GM12878 (cell line): ENCODE measurements around the gene TAS2R16. TPM values are rescaled to one million over a fixed set of nuclear protein-coding genes. Genes with fewer than 3 reads are reported as not detected.

Experiments used
- ATAC-seq: fragments of 200-7000 bp; cut with Tn5 transposase; 3 replicates; pipeline ENCODE4 v1.9.1; 2020; ENCODE audit warnings: mild to moderate bottlenecking, moderate library complexity
- BruUV-seq: library from RNA; stranded (reverse); fragments of 400-500 nt; replicated peaks from 2 replicates; lab custom pipeline; 2021; lab: Mats Ljungman, UMichigan
- CTCF ChIA-PET: fragments of 300-600 bp; sonication (Branson Sonifier 250); formaldehyde crosslinking; extraction: SDS; loops from one replicate; lab custom pipeline; 2021; ENCODE audit warnings: inconsistent platforms; lab: Yijun Ruan, JAX
- POLR2A ChIA-PET: fragments of 350-600 bp; formaldehyde crosslinking; extraction: SDS; loops from one replicate; lab custom pipeline; 2021; ENCODE audit warnings: inconsistent platforms; lab: Charles Lee
- RAD21 ChIA-PET: fragments of 300-600 bp; sonication (Branson Sonifier 250); formaldehyde crosslinking; loops from one replicate; lab custom pipeline; 2023; ENCODE audit warnings: antibody characterized with exemption; ENCODE audit not compliant: unreplicated experiment; lab: Charles Lee
- SMC1A ChIA-PET: fragments of 300-600 bp; sonication (Branson Sonifier 250); formaldehyde crosslinking; loops from one replicate; lab custom pipeline; 2023; ENCODE audit not compliant: unreplicated experiment, uncharacterized antibody; lab: Charles Lee
- DNase-seq: peaks from one replicate; pipeline ENCODE4 v3.0.0-alpha.2; 2011; ENCODE audit warnings: low read depth, low spot score
- FAIRE-seq: peaks from 3 replicates; lab custom pipeline; 2011; peaks lifted over from hg19 to GRCh38; lab: Jason Lieb, UNC
- H2AFZ ChIP-seq: 2 replicates; pipeline ENCODE4 v1.6.0; 2011; ENCODE audit warnings: low read depth, low read length, control low read depth; ENCODE audit not compliant: control insufficient read depth
- H3K27ac ChIP-seq: 2 replicates; pipeline ENCODE4 v1.5.1; 2011; ENCODE audit warnings: control low read depth; ENCODE audit not compliant: control insufficient read depth, insufficient read depth
- H3K27me3 ChIP-seq, 2 experiments: replicated peaks in 1 of 2; 2 replicates each; pipeline versions ENCODE4 v1.6.0 to v1.6.1; 2011; ENCODE audit warnings: low read length in 1 of 2; ENCODE audit not compliant: control insufficient read depth in 2 of 2, insufficient read depth in 2 of 2
- H3K36me3 ChIP-seq, 2 experiments: 2 replicates each; pipeline ENCODE4 v1.5.1; 2011; ENCODE audit warnings: low read length in 1 of 2; ENCODE audit not compliant: control insufficient read depth in 2 of 2, insufficient read depth in 2 of 2
- H3K4me1 ChIP-seq: 2 replicates; pipeline ENCODE4 v1.6.1; 2011; ENCODE audit warnings: mild to moderate bottlenecking, low read length, moderate library complexity, mixed read lengths; ENCODE audit not compliant: control insufficient read depth, insufficient read depth
- H3K4me2 ChIP-seq: 2 replicates; pipeline ENCODE4 v1.6.0; 2011; ENCODE audit warnings: control low read depth; ENCODE audit not compliant: control insufficient read depth, insufficient read depth
- H3K4me3 ChIP-seq: fragments of 200-600 bp; sonication (generic); 2 replicates; pipeline ENCODE4 v1.5.1; 2016
- H3K79me2 ChIP-seq: 2 replicates; pipeline ENCODE4 v1.6.0; 2011; ENCODE audit warnings: low read length; ENCODE audit not compliant: control insufficient read depth, insufficient read depth
- H3K9ac ChIP-seq: 2 replicates; pipeline ENCODE4 v1.8.0; 2011; ENCODE audit warnings: low read length, control low read depth, mixed read lengths; ENCODE audit not compliant: control insufficient read depth, insufficient read depth
- H3K9me3 ChIP-seq: replicated peaks from 3 replicates; pipeline ENCODE4 v1.5.1; 2011; ENCODE audit warnings: mild to moderate bottlenecking, low read length; ENCODE audit not compliant: control insufficient read depth, insufficient read depth
- H4K20me1 ChIP-seq: 2 replicates; pipeline ENCODE4 v1.6.0; 2011; ENCODE audit not compliant: control insufficient read depth, insufficient read depth
- DPF2 ChIP-seq: fragments of 450-650 bp; IDR thresholded peaks from 2 replicates; pipeline ENCODE4 v1.6.1; 2017; ENCODE audit warnings: mild to moderate bottlenecking
- EED ChIP-seq: sonication (generic); IDR thresholded peaks from 2 replicates; pipeline ENCODE4 v1.6.1; 2016; ENCODE audit warnings: antibody characterized with exemption, low read depth
- MEF2A ChIP-seq: IDR thresholded peaks from 2 replicates; pipeline ENCODE4 v1.6.1; 2011; ENCODE audit warnings: low read depth, mild to moderate bottlenecking, low read length, moderate library complexity; ENCODE audit not compliant: insufficient read depth
- POLR2A ChIP-seq: IDR thresholded peaks from 2 replicates; pipeline ENCODE4 v1.6.1; 2011; ENCODE audit warnings: low read depth, mild to moderate bottlenecking, low read length
- POLR2AphosphoS2 ChIP-seq: IDR thresholded peaks from 2 replicates; pipeline ENCODE4 v1.6.1; 2011; ENCODE audit warnings: low read depth, mild to moderate bottlenecking, low read length, improper control_type of control experiment, moderate library complexity
- POU2F2 ChIP-seq: IDR thresholded peaks from 3 replicates; pipeline ENCODE4 v1.6.1; 2011; ENCODE audit warnings: low read depth, mild to moderate bottlenecking, low read length, borderline replicate concordance
- SMARCA5 ChIP-seq: fragments of 450-650 bp; IDR thresholded peaks from 2 replicates; pipeline ENCODE4 v1.6.1; 2017; ENCODE audit warnings: mild to moderate bottlenecking
- SMC3 ChIP-seq: IDR thresholded peaks from 2 replicates; pipeline ENCODE4 v1.6.1; 2011; ENCODE audit warnings: low read length, improper control_type of control experiment, borderline replicate concordance
- SUPT20H ChIP-seq: IDR thresholded peaks from 2 replicates; pipeline ENCODE4 v1.6.1; 2011; ENCODE audit warnings: low read depth, mild to moderate bottlenecking, low read length, moderate library complexity, borderline replicate concordance; ENCODE audit not compliant: control insufficient read depth
- TCF12 ChIP-seq: IDR thresholded peaks from 2 replicates; pipeline ENCODE4 v1.6.1; 2011; ENCODE audit warnings: low read depth, mild to moderate bottlenecking, low read length
- WRNIP1 ChIP-seq: IDR thresholded peaks from 2 replicates; pipeline ENCODE4 v1.6.1; 2011; ENCODE audit warnings: low read depth, low read length, improper control_type of control experiment, borderline replicate concordance
- ZNF384 ChIP-seq: IDR thresholded peaks from 2 replicates; pipeline ENCODE4 v1.6.1; 2012; ENCODE audit warnings: low read depth, mild to moderate bottlenecking, low read length, improper control_type of control experiment, borderline replicate concordance
- ZSCAN29 ChIP-seq: fragments of 450-650 bp; IDR thresholded peaks from 2 replicates; pipeline ENCODE4 v1.6.1; 2017; ENCODE audit warnings: mild to moderate bottlenecking, moderate library complexity
- WGBS: methylation state at CpG from one replicate; pipeline ENCODE4 v1.1.6; 2016; ENCODE audit warnings: low lambda C conversion rate; ENCODE audit not compliant: insufficient replicate concordance, insufficient coverage; ENCODE audit errors: missing lambda C conversion rate; 5-methylcytosine and 5-hydroxymethylcytosine counted together
- in situ Hi-C: fragments of 300-500 bp; cut with MboI; formaldehyde crosslinking; loops from 9 replicates; pipeline ENCODE4 v1.14.3; 2018; ENCODE audit warnings: mixed read lengths
- intact Hi-C: fragments of 100-400 bp; cut with micrococcal nuclease; formaldehyde crosslinking; loops from one replicate; pipeline ENCODE4 v1.14.2; 2022; ENCODE audit not compliant: unreplicated experiment
- polyA plus RNA-seq, 11 experiments: library from polyadenylated mRNA; depleted of rRNA in 4 of 11; unstranded in 6 of 11; stranded (reverse) in 5 of 11; fragments of >200 nt; fragmentation: Nextera tagmentation in 4 of 11; fragmentation: Illumina TruSeq in 1 of 11; extraction: Ambion mirVana in 4 of 11; extraction: Trizol in 1 of 11; gene quantifications; 1 replicate in 1 of 11; 2 replicates in 10 of 11; pipeline versions ENCODE4 v1.2.1 to v1.2.3, GENCODE V29; 2011 to 2016; ENCODE audit warnings: inconsistent platforms in 2 of 11, missing spikeins in 2 of 11, low read depth in 1 of 11
- total RNA-seq, 4 experiments: library from RNA; depleted of rRNA in 3 of 4; stranded (reverse); fragments of >200 nt in 3 of 4; fragmentation: Illumina TruSeq in 1 of 4; extraction: Trizol in 1 of 4; gene quantifications; 2 replicates each; pipeline versions ENCODE4 v1.2.1 to v1.2.3, GENCODE V29; 2013 to 2021
- TF ChIP-seq, protein P1 (sequence below): IDR thresholded peaks from 2 replicates; pipeline ENCODE4 v1.6.1; 2011; ENCODE audit warnings: mild to moderate bottlenecking, low read depth, low read length, moderate library complexity; ENCODE audit not compliant: insufficient replicate concordance
- TF ChIP-seq, protein P2 (sequence below): fragments of 450-650 bp; IDR thresholded peaks from 2 replicates; pipeline ENCODE4 v1.6.1; 2017; ENCODE audit warnings: mild to moderate bottlenecking, moderate library complexity
- TF ChIP-seq, protein P3 (sequence below): IDR thresholded peaks from 2 replicates; pipeline ENCODE4 v1.6.1; 2012; ENCODE audit warnings: improper control_type of control experiment, low read depth, low read length; ENCODE audit not compliant: insufficient replicate concordance

TAS2R16 gene
- total and polyA plus RNA-seq, 10 of the 15 experiments (the other 5 are each of a cell fraction or from before 2014, with no cell fraction given) = not detected

DNA sequence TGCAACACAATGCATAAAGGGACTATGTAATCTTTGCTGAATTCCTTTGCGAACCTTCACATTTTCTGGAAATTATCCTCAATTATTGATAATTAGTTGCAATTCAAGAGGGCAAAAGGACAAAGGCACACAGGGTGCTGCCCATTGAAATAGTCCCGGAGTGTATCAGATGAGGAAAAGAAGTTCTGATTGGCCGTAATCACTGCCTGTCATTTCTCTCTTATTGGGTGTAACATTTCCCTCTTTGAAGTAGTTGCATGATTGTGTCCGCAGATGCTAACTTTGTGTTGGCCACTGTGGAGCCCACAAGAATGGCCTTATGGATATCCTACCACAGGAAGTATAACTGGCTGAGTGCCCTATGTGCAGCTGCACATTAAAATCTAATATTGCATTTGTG, 35.1 kb upstream of the TAS2R16 start:
- FAIRE-seq (no peak), DNase-seq (no peak), ATAC-seq (no peak)
- Histone ChIP-seq H3K27ac (no peak overlapping the region), H3K27me3 (no peaks in the 10 kb centered on the region), H3K9ac (no peak overlapping the region), H2AFZ (no peak overlapping the region), H3K4me2 (no peak overlapping the region), H3K36me3 (no peaks in the 10 kb centered on the region), H4K20me1 (no peaks in the 10 kb centered on the region), H3K79me2 (no peaks in the 10 kb centered on the region), H3K4me1 (no peaks in the 10 kb centered on the region), H3K4me3 (no peak overlapping the region), H3K9me3 (no peaks in the 10 kb centered on the region)
- SMC1A ChIA-PET = interaction anchor here (0.9 kb wide), 1 partner anchor 8 kb away, joined by 3 read pairs; no protein-coding TSS in a partner anchor
- BruUV-seq = no TSS peak
- RAD21 ChIA-PET = no interaction called here
- CTCF ChIA-PET = interaction anchor here (0.6 to 1.2 kb wide), 3 partner anchors 9 to 413 kb away, joined by 3 to 5 read pairs (median 4); no protein-coding TSS in a partner anchor
- whole genome bisulfite sequencing = 73% methylated on average over 4 of the region's 4 CpGs
- intact Hi-C loops (no loop called here), in situ Hi-C loops (no loop called here)
- POLR2A ChIA-PET = no interaction called here
- no peak for TF ChIP-seq SMARCA5
- no peak for TF ChIP-seq EED
- TF ChIP-seq WRNIP1 = no peak
- TF ChIP-seq ZSCAN29 = no peak
- TF ChIP-seq TCF12 = no peak
- TF ChIP-seq ZNF384 = no peak
- TF ChIP-seq SMC3 = no peak
- no peak for TF ChIP-seq SUPT20H
- TF ChIP-seq POLR2AphosphoS2 = no peak
- TF ChIP-seq, protein P1, sequence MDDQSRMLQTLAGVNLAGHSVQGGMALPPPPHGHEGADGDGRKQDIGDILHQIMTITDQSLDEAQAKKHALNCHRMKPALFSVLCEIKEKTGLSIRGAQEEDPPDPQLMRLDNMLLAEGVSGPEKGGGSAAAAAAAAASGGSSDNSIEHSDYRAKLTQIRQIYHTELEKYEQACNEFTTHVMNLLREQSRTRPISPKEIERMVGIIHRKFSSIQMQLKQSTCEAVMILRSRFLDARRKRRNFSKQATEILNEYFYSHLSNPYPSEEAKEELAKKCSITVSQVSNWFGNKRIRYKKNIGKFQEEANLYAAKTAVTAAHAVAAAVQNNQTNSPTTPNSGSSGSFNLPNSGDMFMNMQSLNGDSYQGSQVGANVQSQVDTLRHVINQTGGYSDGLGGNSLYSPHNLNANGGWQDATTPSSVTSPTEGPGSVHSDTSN = no peak
- TF ChIP-seq DPF2 = no peak
- TF ChIP-seq, protein P2, sequence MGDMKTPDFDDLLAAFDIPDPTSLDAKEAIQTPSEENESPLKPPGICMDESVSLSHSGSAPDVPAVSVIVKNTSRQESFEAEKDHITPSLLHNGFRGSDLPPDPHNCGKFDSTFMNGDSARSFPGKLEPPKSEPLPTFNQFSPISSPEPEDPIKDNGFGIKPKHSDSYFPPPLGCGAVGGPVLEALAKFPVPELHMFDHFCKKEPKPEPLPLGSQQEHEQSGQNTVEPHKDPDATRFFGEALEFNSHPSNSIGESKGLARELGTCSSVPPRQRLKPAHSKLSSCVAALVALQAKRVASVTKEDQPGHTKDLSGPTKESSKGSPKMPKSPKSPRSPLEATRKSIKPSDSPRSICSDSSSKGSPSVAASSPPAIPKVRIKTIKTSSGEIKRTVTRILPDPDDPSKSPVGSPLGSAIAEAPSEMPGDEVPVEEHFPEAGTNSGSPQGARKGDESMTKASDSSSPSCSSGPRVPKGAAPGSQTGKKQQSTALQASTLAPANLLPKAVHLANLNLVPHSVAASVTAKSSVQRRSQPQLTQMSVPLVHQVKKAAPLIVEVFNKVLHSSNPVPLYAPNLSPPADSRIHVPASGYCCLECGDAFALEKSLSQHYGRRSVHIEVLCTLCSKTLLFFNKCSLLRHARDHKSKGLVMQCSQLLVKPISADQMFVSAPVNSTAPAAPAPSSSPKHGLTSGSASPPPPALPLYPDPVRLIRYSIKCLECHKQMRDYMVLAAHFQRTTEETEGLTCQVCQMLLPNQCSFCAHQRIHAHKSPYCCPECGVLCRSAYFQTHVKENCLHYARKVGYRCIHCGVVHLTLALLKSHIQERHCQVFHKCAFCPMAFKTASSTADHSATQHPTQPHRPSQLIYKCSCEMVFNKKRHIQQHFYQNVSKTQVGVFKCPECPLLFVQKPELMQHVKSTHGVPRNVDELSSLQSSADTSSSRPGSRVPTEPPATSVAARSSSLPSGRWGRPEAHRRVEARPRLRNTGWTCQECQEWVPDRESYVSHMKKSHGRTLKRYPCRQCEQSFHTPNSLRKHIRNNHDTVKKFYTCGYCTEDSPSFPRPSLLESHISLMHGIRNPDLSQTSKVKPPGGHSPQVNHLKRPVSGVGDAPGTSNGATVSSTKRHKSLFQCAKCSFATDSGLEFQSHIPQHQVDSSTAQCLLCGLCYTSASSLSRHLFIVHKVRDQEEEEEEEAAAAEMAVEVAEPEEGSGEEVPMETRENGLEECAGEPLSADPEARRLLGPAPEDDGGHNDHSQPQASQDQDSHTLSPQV = no peak
- TF ChIP-seq MEF2A = no peak
- no peak for TF ChIP-seq POU2F2
- TF ChIP-seq, protein P3, sequence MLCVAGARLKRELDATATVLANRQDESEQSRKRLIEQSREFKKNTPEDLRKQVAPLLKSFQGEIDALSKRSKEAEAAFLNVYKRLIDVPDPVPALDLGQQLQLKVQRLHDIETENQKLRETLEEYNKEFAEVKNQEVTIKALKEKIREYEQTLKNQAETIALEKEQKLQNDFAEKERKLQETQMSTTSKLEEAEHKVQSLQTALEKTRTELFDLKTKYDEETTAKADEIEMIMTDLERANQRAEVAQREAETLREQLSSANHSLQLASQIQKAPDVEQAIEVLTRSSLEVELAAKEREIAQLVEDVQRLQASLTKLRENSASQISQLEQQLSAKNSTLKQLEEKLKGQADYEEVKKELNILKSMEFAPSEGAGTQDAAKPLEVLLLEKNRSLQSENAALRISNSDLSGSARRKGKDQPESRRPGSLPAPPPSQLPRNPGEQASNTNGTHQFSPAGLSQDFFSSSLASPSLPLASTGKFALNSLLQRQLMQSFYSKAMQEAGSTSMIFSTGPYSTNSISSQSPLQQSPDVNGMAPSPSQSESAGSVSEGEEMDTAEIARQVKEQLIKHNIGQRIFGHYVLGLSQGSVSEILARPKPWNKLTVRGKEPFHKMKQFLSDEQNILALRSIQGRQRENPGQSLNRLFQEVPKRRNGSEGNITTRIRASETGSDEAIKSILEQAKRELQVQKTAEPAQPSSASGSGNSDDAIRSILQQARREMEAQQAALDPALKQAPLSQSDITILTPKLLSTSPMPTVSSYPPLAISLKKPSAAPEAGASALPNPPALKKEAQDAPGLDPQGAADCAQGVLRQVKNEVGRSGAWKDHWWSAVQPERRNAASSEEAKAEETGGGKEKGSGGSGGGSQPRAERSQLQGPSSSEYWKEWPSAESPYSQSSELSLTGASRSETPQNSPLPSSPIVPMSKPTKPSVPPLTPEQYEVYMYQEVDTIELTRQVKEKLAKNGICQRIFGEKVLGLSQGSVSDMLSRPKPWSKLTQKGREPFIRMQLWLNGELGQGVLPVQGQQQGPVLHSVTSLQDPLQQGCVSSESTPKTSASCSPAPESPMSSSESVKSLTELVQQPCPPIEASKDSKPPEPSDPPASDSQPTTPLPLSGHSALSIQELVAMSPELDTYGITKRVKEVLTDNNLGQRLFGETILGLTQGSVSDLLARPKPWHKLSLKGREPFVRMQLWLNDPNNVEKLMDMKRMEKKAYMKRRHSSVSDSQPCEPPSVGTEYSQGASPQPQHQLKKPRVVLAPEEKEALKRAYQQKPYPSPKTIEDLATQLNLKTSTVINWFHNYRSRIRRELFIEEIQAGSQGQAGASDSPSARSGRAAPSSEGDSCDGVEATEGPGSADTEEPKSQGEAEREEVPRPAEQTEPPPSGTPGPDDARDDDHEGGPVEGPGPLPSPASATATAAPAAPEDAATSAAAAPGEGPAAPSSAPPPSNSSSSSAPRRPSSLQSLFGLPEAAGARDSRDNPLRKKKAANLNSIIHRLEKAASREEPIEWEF = no peak
- TF ChIP-seq POLR2A = no peak
